GM21786 (cell line): ENCODE data around the gene LYPLA2.
"Not testable (repeated sequence)": the region's sequence is repeated elsewhere in the genome, so short reads cannot be mapped to it uniquely, and the experiment has no call there.

ENCODE experiments used
- ATAC-seq: cut with Tn5 transposase; IDR thresholded peaks from one replicate; pipeline ENCODE4 v1.9.1; 2021; ENCODE audit not compliant: unreplicated experiment

LYPLA2 gene

GRCh38 chr1:23777979-23778814 is 12.7 kb upstream of the LYPLA2 start, which contains the start of gene PITHD1:
PITHD1 (plus strand) TSS chr1:23778418; CDS start chr1:23778516, 98 bp downstream.
- no peak for ATAC-seq

GRCh38 chr1:23779826-23780371 is 11.0 kb upstream of the LYPLA2 start:
- no peak for ATAC-seq

GRCh38 chr1:23783141-23783540 is 7.8 kb upstream of the LYPLA2 start:
- ATAC-seq: not testable (repeated sequence)

- ATAC-seq: no peak
Observed at GRCh38 chr1:23784846-23785245, 6.1 kb upstream of the LYPLA2 start.

- ATAC-seq: no peak
Observed at GRCh38 chr1:23787701-23788100, 3.2 kb upstream of the LYPLA2 start.

GRCh38 chr1:23788695-23789094 is 2.2 kb upstream of the LYPLA2 start:
- ATAC-seq: no peak

GRCh38 chr1:23791516-23792047 is 637 bp downstream of the LYPLA2 start:
- no peak for ATAC-seq

GRCh38 chr1:23792151-23792945 is 1.4 kb downstream of the LYPLA2 start:
- no peak for ATAC-seq

GRCh38 chr1:23793018-23793781 is 2.3 kb downstream of the LYPLA2 start:
- ATAC-seq: no peak

GRCh38 chr1:23793861-23794731 is 3.2 kb downstream of the LYPLA2 start:
- ATAC-seq: no peak

- not testable (repeated sequence) for ATAC-seq
Observed at GRCh38 chr1:23794732-23795182, 3.8 kb downstream of the LYPLA2 start.

GRCh38 chr1:23795676-23796465 is 4.9 kb downstream of the LYPLA2 start:
- ATAC-seq: no peak

- ATAC-seq: no peak
Observed at GRCh38 chr1:23796466-23797271, 5.7 kb downstream of the LYPLA2 start.

- ATAC-seq: no peak
Observed at GRCh38 chr1:23797478-23798448, 6.8 kb downstream of the LYPLA2 start.

GRCh38 chr1:23798662-23799142 is 7.8 kb downstream of the LYPLA2 start:
- ATAC-seq: no peak

GRCh38 chr1:23799255-23799569 is 8.3 kb downstream of the LYPLA2 start:
- no peak for ATAC-seq
